Large intestine (tissue), 3 donors: Measurements from ENCODE around the gene SMO. TPM values are rescaled to one million over a fixed set of nuclear protein-coding genes. Genes with fewer than 3 reads are reported as not detected.
A peak's percentile ranks its signal among the peaks of the same experiment; 100 is the strongest.

Source experiments
- DNase-seq, 2 donors: peaks; one replicate each; pipeline versions ENCODE4 v3.0.0 to v3.0.0-alpha.2; 2013
- H3K27ac ChIP-seq: one replicate; pipeline ENCODE4 v1.5.1; 2013; ENCODE audit warnings: low read length
- H3K27me3 ChIP-seq: 2 replicates; pipeline ENCODE4 v1.6.1; 2013; ENCODE audit warnings: low read length; ENCODE audit not compliant: control insufficient read depth, insufficient read depth
- H3K36me3 ChIP-seq: 2 replicates; pipeline ENCODE4 v1.6.1; 2013; ENCODE audit warnings: low read length; ENCODE audit not compliant: control insufficient read depth, insufficient read depth
- H3K4me1 ChIP-seq: one replicate; pipeline ENCODE4 v1.6.1; 2013; ENCODE audit warnings: low read length; ENCODE audit not compliant: control insufficient read depth, insufficient read depth
- H3K4me3 ChIP-seq: one replicate; pipeline ENCODE4 v1.5.1; 2013; ENCODE audit warnings: low read length
- H3K9me3 ChIP-seq: one replicate; pipeline ENCODE4 v1.6.1; 2013; ENCODE audit warnings: mild to moderate bottlenecking, low read depth, low read length, moderate library complexity; ENCODE audit not compliant: control insufficient read depth
- WGBS: methylation state at CpG from one replicate; pipeline ENCODE4 v1.1.5; 2013; ENCODE audit warnings: low lambda C conversion rate; ENCODE audit not compliant: insufficient coverage; 5-methylcytosine and 5-hydroxymethylcytosine counted together
- polyA plus RNA-seq: library from polyadenylated mRNA; unstranded; fragments of 120-200 nt; gene quantifications from one replicate; pipeline ENCODE4 v1.2.1, GENCODE V29; 2013

The SMO gene
- polyA plus RNA-seq, 1 donor = 23.6 TPM

DNA sequence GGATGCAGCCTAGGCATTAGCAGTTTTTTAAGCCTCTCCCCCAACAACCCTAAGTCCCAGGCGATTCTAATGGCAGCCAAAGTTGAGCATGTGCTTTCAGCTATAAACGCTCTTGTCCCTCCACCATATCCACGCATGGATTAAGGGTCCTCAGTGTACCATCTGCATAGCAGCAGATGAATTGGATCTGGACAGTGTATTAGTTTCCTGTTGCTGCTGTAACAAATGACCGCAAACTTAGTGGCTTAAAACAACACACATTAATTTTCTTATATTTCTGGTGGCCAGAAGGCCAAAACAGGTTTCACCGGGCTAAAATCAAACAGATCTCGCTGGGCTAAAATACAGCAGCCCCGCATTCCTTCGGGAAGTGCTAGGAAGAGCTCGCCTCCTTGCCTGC is 30.8 kb upstream of the SMO start:
- Histone ChIP-seq H3K4me1 (no peaks in the 10 kb centered on the region), H3K27me3 (no peaks in the 10 kb centered on the region), H3K9me3 (no peaks in the 10 kb centered on the region), H3K4me3 (no peak overlapping the region), H3K27ac (no peak overlapping the region), H3K36me3 (no peaks in the 10 kb centered on the region)
- no peak for DNase-seq
- no CpG with 5 or more reads among the region's 9 CpGs for WGBS

DNA sequence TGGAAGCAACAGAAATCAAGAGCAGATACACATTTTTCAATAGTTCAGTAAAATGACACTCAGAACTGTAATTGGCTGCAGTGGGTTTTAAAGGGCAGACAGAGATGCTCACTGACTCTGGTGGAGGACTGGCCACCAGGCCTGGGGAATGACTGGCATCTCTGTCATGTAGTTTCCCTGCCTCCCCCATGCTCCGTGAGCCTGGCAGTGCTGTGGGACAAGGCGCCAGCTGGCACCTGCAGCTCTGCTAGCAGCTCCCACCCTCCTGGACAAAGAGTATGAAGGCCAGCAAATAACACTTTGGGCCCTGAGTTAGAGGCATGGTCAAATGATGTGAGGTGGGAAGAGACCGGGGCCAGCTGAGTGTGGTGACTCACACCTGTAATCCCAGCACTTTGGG is 28.9 kb upstream of the SMO start:
- DNase-seq = no peak

DNA sequence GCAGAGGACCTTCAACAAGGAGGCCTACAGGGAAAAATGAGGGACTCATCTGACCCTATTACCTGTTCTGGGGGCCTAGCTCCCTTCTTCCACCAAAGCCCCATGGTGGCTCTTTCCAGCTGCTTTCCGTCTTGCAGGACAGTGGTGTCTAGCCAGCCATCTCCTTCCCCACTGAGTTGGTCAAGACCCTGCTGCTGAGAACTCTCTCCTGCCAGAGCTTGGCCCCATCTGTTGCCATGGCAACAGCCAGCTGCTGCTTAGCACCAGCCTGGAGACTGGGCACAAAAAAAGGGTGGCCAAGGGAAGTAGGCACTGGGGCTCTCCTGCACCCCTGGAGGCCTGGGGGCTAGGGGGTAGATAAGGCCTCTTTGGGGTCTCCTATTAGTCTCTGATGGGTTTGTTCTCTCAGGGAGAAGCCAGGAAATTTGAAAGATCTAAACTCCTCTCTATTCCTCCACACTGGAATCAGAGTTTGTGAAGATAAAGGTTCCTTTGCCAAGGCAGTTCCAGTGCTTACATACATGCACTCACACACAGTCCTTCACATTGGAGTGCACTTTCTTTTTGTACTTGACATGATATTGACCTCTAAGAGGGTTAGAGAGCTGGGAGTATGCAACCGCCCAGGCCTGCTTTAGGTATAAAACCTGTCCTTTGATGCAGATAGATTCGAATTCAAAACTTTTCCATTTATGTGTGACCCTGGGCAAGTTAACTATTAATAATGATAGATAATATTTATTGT is 28.1 kb upstream of the SMO start:
- H3K9me3 ChIP-seq = no peaks in the 10 kb centered on the region
- no peaks in the 10 kb centered on the region for H3K4me1 ChIP-seq
- WGBS = 100% methylated on average over 2 of the region's 3 CpGs
- peaks cover 2% of the 10 kb centered on the region for H3K36me3 ChIP-seq
- no peak for DNase-seq
- H3K4me3 ChIP-seq = no peak overlapping the region
- no peaks in the 10 kb centered on the region for H3K27me3 ChIP-seq
- H3K27ac ChIP-seq = no peak overlapping the region

More for the DNA sequence above, 28.9 kb upstream of the SMO start:
- Histone ChIP-seq H3K27me3 (no peaks in the 10 kb centered on the region), H3K4me1 (no peaks in the 10 kb centered on the region), H3K9me3 (no peaks in the 10 kb centered on the region), H3K4me3 (no peak overlapping the region), H3K36me3 (no peaks in the 10 kb centered on the region), H3K27ac (no peak overlapping the region)
- no CpG with 5 or more reads among the region's 3 CpGs for WGBS

DNA sequence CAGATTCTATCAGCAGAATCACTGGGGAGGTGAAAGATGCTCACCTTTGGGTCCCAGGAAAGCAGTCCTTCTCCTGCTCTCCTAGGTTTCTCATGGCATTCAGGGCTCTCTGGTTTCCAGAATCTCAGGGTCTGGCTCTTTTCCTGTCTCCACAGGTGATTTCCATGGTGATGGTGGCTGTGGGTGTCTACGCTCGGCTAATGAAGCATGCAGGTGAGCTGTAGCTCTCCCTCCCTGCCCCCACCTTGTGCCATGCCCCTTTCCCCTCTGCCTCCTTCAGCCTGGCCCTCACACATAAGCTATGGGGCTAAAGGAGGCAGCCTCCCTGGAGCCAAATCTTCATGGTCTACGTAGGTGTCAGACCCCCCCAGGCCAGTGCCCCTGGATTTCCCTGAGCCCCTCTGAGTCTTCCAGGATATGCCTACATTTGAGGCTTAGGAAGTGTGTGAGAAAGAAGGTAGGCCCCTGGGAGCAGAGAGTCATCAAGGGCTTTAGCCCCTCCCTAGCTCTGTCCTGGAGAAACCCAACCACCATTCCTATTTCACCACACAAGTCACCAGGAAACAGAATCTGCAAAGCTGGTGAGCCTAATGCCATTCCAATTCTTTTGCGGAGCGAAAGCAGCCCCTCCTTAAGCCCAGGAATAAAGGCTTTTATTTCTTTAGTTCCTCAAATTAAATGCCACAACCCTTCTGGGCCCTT is 26.8 kb upstream of the SMO start:
- H3K27me3 ChIP-seq = no peaks in the 10 kb centered on the region

DNA sequence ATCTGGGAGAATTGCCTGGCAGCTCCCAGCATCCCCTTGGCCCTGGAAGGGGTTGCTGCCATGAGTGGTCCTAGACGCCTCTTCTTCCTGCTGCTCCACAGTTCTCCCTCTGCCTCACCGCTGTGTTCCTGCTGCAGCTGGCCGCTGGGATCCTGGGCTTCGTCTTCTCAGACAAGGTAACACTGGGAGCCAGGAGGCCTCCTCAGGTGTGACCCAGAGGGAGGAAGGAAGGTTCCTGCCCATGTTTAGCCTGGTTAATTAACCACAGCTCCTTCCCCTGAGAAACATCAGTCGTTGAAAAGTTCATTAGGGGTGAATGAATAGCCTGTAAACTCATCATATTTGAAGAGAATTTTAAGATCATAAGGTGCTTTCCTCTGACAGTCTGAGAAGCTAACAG is 25.7 kb upstream of the SMO start:
- no peak for DNase-seq
- H3K27me3 ChIP-seq = no peaks in the 10 kb centered on the region
- H3K4me1 ChIP-seq = no peaks in the 10 kb centered on the region
- no peak overlapping the region for H3K27ac ChIP-seq
- H3K36me3 ChIP-seq = peaks cover 2% of the 10 kb centered on the region
- no peak overlapping the region for H3K4me3 ChIP-seq
- no CpG with 5 or more reads among the region's 5 CpGs for WGBS
- H3K9me3 ChIP-seq = no peaks in the 10 kb centered on the region

More for the DNA sequence above, 26.8 kb upstream of the SMO start:
- Histone ChIP-seq H3K27ac (no peak overlapping the region), H3K9me3 (no peaks in the 10 kb centered on the region), H3K36me3 (peaks cover 2% of the 10 kb centered on the region), H3K4me1 (no peaks in the 10 kb centered on the region), H3K4me3 (no peak overlapping the region)
- no CpG with 5 or more reads among the region's 5 CpGs for WGBS
- no peak for DNase-seq

DNA sequence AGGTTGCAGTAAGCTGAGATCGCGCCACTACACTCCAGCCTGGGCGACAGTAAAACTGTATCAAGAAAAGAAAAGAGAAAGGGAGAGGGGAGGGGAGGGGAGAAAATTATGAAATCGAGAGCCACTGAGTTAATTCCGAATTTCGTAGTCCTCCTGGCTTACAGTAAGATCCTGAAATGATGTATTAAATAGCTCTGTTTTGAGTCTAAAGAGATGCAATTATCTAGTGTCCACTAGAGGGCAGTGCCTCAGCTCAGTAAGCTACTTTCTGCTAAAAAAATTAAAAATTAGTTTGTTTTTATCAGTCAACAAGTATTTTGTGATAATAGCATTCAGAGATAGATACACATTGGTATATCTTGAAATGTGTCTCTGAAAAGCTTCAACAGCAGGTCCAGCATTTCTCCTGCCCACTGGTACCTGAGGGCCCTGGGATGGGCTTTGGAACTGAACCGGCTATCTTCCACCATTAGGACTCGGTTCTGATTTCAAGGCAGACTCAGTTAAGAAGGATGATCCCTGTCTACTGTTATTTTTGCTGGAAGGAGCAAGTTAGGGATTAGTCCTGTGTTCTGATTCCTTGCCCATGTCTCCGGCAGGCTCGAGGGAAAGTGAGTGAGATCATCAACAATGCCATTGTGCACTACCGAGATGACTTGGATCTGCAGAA is 24.4 kb upstream of the SMO start:
- H3K27me3 ChIP-seq = no peaks in the 10 kb centered on the region
- peak in 1 of 2 donors; percentile 24 for DNase-seq
- H3K4me3 ChIP-seq = no peak overlapping the region
- peaks cover 2% of the 10 kb centered on the region for H3K36me3 ChIP-seq
- H3K9me3 ChIP-seq = no peaks in the 10 kb centered on the region
- H3K27ac ChIP-seq = no peak overlapping the region
- H3K4me1 ChIP-seq = peaks cover 5% of the 10 kb centered on the region
- WGBS = 86% methylated on average over 3 of the region's 11 CpGs

DNA sequence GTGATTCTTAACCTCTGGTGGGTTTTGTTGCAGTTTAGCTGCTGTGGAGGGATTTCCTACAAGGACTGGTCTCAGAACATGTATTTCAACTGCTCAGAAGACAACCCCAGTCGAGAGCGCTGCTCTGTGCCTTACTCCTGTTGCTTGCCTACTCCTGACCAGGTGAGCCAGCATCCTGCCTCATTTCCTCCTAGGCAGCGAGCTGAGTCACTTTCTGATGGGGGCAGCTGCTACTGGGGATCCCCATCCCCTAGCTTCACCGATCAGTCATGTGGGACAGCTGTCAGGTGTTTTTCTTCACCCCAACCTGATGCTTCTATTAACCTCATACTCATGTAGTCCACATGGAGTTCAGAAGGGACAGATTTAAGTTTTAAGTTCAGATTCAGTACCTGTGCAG is 21.7 kb upstream of the SMO start:
- Histone ChIP-seq H3K27ac (no peak overlapping the region), H3K4me3 (no peak overlapping the region), H3K27me3 (no peaks in the 10 kb centered on the region), H3K36me3 (peaks cover 2% of the 10 kb centered on the region), H3K9me3 (no peaks in the 10 kb centered on the region), H3K4me1 (peaks cover 5% of the 10 kb centered on the region)
- WGBS = no CpG with 5 or more reads among the region's 4 CpGs
- no peak for DNase-seq

DNA sequence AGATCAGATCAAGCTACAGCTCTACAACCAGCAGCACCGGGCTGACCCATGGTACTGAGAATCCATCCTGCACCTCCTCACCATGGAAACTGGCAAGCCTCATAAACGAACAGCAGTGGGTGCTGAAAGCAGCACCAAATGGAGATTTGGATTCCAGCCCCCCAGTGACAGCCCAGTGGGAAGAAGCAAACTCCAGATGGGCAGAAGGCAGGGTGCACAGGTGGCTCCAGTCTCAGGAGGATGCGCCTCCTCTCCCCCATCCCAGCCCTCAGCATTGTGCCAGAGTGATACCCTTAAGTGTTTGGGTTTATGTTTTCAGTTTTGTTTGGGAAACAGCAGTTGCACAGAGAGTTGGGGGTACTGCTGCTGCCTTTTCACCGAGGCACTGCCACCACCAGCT is 20.6 kb upstream of the SMO start:
- Histone ChIP-seq H3K27me3 (no peaks in the 10 kb centered on the region), H3K9me3 (no peaks in the 10 kb centered on the region), H3K4me1 (peaks cover 5% of the 10 kb centered on the region), H3K4me3 (no peak overlapping the region), H3K36me3 (peaks cover 2% of the 10 kb centered on the region), H3K27ac (no peak overlapping the region)
- no CpG with 5 or more reads among the region's 4 CpGs for WGBS
- DNase-seq = no peak

DNA sequence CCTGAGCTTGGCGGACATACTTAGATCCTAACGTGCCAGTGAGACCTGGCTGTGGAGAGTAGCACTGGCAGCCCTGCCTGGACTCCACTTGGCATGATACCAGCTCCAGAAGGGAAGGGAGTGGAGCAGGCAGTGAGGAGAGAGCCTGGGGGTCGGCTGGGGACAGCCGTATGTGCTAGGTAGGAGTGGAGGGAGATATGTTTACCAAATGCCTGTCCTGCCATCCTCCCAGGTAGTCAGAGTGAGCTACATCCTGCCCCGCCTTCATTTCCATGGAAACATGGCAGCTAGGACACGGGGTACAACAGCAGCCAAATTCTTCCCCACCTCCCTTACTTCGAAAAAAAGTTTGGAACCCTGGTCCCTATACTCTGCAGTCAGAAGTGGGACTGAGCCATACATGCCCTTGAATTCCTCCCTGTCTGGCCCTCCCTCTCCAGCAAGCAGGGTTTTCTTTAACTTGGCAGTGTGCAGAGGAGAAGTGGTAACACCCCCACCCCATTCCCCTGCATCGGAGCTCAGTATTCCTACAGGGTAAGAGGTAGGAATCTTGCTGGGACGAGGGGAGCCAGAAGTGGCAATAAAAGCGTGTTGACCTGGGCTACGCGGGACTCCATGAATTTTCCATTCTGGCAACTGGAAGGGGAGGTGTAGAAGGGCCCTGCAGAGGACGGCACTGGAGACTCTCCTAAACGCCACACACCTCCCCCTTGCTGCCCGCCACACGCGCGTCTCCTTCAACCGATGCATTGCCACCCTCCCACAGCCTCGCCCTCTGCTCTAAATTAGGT is 20.0 kb upstream of the SMO start:
- WGBS = no CpG with 5 or more reads among the region's 20 CpGs
- no peak for DNase-seq
- H3K27ac ChIP-seq = peak overlapping the region; percentile 9

DNA sequence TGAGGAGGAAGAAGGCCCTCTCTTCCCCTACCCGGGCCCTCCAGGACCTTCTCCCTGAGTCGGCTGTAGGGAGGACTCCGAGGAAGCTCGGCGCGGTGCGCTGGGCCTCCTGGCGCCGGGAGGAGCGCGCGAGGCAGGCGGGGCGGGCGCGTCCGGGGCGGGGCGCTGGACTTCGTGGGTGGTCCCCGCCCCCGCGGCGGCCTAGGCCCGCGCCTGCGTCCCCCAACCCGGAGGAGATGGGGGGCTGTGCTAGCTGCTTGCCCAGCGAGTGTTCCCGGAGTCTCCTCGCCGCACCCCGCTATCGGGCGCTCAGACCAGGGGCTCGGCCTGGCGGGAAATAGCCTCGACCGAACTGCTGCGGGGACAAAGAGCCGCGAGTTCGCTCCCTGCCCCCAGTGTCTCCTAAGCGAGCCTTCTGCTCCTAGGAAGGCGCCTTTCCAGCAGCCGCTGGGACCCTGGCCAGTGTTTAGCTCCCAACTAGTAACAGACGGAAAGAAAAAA is 19.2 kb upstream of the SMO start:
- Histone ChIP-seq H3K4me3 (peak overlapping the region; percentile 49), H3K27ac (peak overlapping the region; percentile 43), H3K9me3 (no peaks in the 10 kb centered on the region), H3K4me1 (peaks cover 5% of the 10 kb centered on the region), H3K36me3 (peaks cover 2% of the 10 kb centered on the region), H3K27me3 (no peaks in the 10 kb centered on the region)
- WGBS = no CpG with 5 or more reads among the region's 47 CpGs
- DNase-seq = peak in 1 of 2 donors; percentile 71

More for the DNA sequence above, 20.0 kb upstream of the SMO start:
- H3K4me1 ChIP-seq = peaks cover 5% of the 10 kb centered on the region
- no peaks in the 10 kb centered on the region for H3K9me3 ChIP-seq
- peaks cover 2% of the 10 kb centered on the region for H3K36me3 ChIP-seq
- H3K4me3 ChIP-seq = peak overlapping the region; percentile 5
- H3K27me3 ChIP-seq = no peaks in the 10 kb centered on the region
